HepG2 (cell line): ENCODE measurements around the gene PPM1G. TPM values are rescaled to one million over a fixed set of nuclear protein-coding genes. Genes with fewer than 3 reads are reported as not detected.
A peak's percentile ranks its signal among the peaks of the same experiment; 100 is the strongest.

Source experiments
- CEBPG ChIP-seq: IDR thresholded peaks from 2 replicates; pipeline ENCODE4 v1.6.1; 2016
- HIC2 ChIP-seq: sonication (generic); formaldehyde crosslinking; IDR thresholded peaks from 2 replicates; pipeline ENCODE4 v1.9.0; 2022; ENCODE audit warnings: low read depth, missing genetic modification reagents
- HMGA1 ChIP-seq: sonication (generic); formaldehyde crosslinking; conservative IDR thresholded peaks from 2 replicates; pipeline ENCODE4 v1.4.0; 2020; ENCODE audit warnings: missing genetic modification reagents
- HOXA3 ChIP-seq: sonication (generic); formaldehyde crosslinking; IDR thresholded peaks from 2 replicates; pipeline ENCODE4 v1.5.0; 2020; ENCODE audit warnings: missing genetic modification reagents
- IRF9 ChIP-seq: sonication (generic); formaldehyde crosslinking; IDR thresholded peaks from 2 replicates; pipeline ENCODE4 v1.8.0; 2022; ENCODE audit warnings: missing genetic modification reagents, mild to moderate bottlenecking, borderline replicate concordance
- MEIS2 ChIP-seq: sonication (generic); formaldehyde crosslinking; IDR thresholded peaks from 2 replicates; pipeline ENCODE4 v1.9.0; 2021; ENCODE audit warnings: mild to moderate bottlenecking, missing genetic modification reagents
- NR1H2 ChIP-seq: sonication (generic); formaldehyde crosslinking; IDR thresholded peaks from 2 replicates; pipeline ENCODE4 v1.8.1; 2022; ENCODE audit warnings: low read depth, missing genetic modification reagents, borderline replicate concordance
- POLR2AphosphoS5 ChIP-seq: IDR thresholded peaks from 2 replicates; pipeline ENCODE4 v1.6.1; 2012; ENCODE audit warnings: low read depth, low read length
- SNAPC2 ChIP-seq: sonication (generic); formaldehyde crosslinking; IDR thresholded peaks from 2 replicates; pipeline ENCODE4 v1.8.1; 2022; ENCODE audit warnings: mild to moderate bottlenecking, missing genetic modification reagents
- SNRNP70 ChIP-seq: fragments of 200-400 bp; formaldehyde crosslinking; IDR thresholded peaks from 2 replicates; pipeline ENCODE4 v1.6.1; 2017; ENCODE audit warnings: mild to moderate bottlenecking, low read depth, low read length, moderate library complexity
- U2AF1 ChIP-seq: fragments of 200-400 bp; formaldehyde crosslinking; optimal IDR thresholded peaks from 2 replicates; pipeline ENCODE3; 2017; ENCODE audit warnings: mild to moderate bottlenecking, low read depth, low read length
- ZBTB2 ChIP-seq: sonication (generic); formaldehyde crosslinking; IDR thresholded peaks from 2 replicates; pipeline ENCODE4 v1.8.0; 2022; ENCODE audit warnings: low read depth, missing genetic modification reagents
- ZBTB26 ChIP-seq: IDR thresholded peaks from 2 replicates; pipeline ENCODE4 v1.6.1; 2016; ENCODE audit warnings: missing compliant biosample characterization, missing genetic modification reagents, borderline replicate concordance
- ZBTB4 ChIP-seq: sonication (generic); formaldehyde crosslinking; IDR thresholded peaks from 2 replicates; pipeline ENCODE4 v1.4.0; 2020; ENCODE audit warnings: missing genetic modification reagents, mild to moderate bottlenecking, borderline replicate concordance
- ZNF24 ChIP-seq: fragments of 450-650 bp; IDR thresholded peaks from 2 replicates; pipeline ENCODE4 v1.6.1; 2017; ENCODE audit warnings: antibody characterized with exemption, mild to moderate bottlenecking
- ZNF740 ChIP-seq: sonication (generic); formaldehyde crosslinking; IDR thresholded peaks from 2 replicates; pipeline ENCODE4 v1.4.0; 2020; ENCODE audit warnings: missing genetic modification reagents
- ZNF749 ChIP-seq: sonication (generic); formaldehyde crosslinking; IDR thresholded peaks from 2 replicates; pipeline ENCODE4 v1.8.0; 2022; ENCODE audit warnings: mild to moderate bottlenecking, missing genetic modification reagents, moderate library complexity, borderline replicate concordance
- ZNF775 ChIP-seq: sonication (generic); formaldehyde crosslinking; IDR thresholded peaks from 2 replicates; pipeline ENCODE4 v1.4.0; 2020; ENCODE audit warnings: missing genetic modification reagents, mild to moderate bottlenecking, moderate library complexity, borderline replicate concordance
- polyA plus RNA-seq, 8 experiments: library from polyadenylated mRNA; depleted of rRNA in 3 of 8; stranded (reverse) in 7 of 8; unstranded in 1 of 8; fragments of >200 nt; fragmentation: Illumina TruSeq in 4 of 8; extraction: Trizol in 4 of 8; gene quantifications; 2 replicates each; pipeline versions ENCODE4 v1.2.1 to v1.2.3, GENCODE V29; 2011 to 2016; ENCODE audit warnings: low read depth in 4 of 8, missing spikeins in 1 of 8, mixed read lengths in 1 of 8; ENCODE audit not compliant: insufficient read depth in 1 of 8
- total RNA-seq, 5 experiments: library from RNA; depleted of rRNA; stranded (reverse); fragments of >200 nt; fragmentation: Illumina TruSeq; extraction: Trizol; gene quantifications; 2 replicates each; pipeline ENCODE4 v1.2.3, GENCODE V29; 2016; ENCODE audit warnings: low read depth in 1 of 5

The PPM1G gene
- total and polyA plus RNA-seq, 2 of the 13 experiments (the other 11 are each of a cell fraction or from before 2014, with no cell fraction given): 58.2 to 213 TPM

GRCh38 chr2:27370026-27370815 is 39.2 kb downstream of the PPM1G start, which contains the start of the genes EIF2B4 and SNX17 (continued):
- peak; percentile 82 for TF ChIP-seq SNAPC2 (CRISPR knock-in tag)
- TF ChIP-seq MEIS2: peak; percentile 83
- TF ChIP-seq HOXA3 (CRISPR knock-in tag): peak; percentile 96; the same call in 1 of the 2 replicates
- peak; percentile 89 for TF ChIP-seq U2AF1
- TF ChIP-seq ZNF775: peak; percentile 72; the same call in 1 of the 2 replicates
- TF ChIP-seq NR1H2: no peak; the same call in 1 of the 2 replicates
- peak; percentile 97 for TF ChIP-seq POLR2AphosphoS5
- peak; percentile 63 for TF ChIP-seq HIC2
- peak; percentile 97 for TF ChIP-seq IRF9 (CRISPR knock-in tag)
- peak; percentile 92 for TF ChIP-seq CEBPG
- peak; percentile 86 for TF ChIP-seq ZBTB26 (CRISPR knock-in tag)
- TF ChIP-seq ZBTB2 (CRISPR knock-in tag): peak; percentile 52
- TF ChIP-seq HMGA1 (CRISPR knock-in tag): no peak
- no peak; the same call in 1 of the 2 replicates for TF ChIP-seq ZNF740 (CRISPR knock-in tag)
- no peak for TF ChIP-seq ZNF24
- TF ChIP-seq ZBTB4 (CRISPR knock-in tag): peak; percentile 98
- TF ChIP-seq SNRNP70: no peak
- TF ChIP-seq ZNF749 (CRISPR knock-in tag): peak; percentile 81; the same call in 1 of the 2 replicates
